ENCODE data around the gene GSE1.

GSE1 gene

DNA sequence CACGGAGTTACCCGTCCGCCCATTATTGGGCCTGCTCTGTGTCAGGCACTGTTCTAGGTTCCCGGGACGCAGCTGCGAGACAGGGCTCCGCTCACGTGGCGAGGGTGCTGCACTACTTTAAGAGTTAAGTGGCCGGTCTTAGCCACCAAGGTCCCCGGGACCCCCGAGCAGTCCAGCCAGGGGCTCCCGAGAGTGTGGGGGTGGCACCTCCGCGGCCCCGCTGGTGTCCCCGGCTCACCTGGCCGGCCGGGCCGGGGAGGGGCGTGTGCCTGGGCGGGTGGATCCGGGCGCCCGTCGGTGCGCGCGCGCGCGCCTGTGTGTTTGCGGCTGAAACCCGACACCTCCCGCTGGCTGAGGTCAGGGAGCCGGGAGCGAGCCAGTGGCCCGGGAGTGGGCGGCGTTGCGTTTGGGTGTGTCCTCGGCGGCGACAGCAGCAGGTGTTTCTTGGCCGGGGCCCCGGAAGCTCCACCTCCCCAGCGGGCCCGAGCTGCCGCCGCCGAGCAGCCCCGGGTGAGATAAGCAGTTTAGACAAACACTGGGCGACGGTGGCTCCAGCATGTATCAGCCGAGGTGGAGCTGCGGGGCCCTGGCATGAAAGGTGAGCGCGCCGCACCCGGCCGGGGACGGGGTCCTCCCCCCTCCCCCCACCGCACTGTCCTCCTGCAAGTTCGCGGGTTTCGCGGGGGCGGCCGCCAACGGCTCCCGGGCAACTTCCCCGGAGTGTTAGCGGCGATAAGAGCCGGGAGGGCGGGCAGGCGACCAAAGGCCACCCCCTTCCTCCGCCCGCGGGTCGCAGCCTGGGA is at the start of gene GSE1:
Gene GSE1 (plus strand): TSS at position 522 of the 803 bp plus-strand sequence. CDS start 70 bp downstream, at position 592.
- peak; percentile 60 for DNase-seq (ENCODE audit: low spot score)

DNA sequence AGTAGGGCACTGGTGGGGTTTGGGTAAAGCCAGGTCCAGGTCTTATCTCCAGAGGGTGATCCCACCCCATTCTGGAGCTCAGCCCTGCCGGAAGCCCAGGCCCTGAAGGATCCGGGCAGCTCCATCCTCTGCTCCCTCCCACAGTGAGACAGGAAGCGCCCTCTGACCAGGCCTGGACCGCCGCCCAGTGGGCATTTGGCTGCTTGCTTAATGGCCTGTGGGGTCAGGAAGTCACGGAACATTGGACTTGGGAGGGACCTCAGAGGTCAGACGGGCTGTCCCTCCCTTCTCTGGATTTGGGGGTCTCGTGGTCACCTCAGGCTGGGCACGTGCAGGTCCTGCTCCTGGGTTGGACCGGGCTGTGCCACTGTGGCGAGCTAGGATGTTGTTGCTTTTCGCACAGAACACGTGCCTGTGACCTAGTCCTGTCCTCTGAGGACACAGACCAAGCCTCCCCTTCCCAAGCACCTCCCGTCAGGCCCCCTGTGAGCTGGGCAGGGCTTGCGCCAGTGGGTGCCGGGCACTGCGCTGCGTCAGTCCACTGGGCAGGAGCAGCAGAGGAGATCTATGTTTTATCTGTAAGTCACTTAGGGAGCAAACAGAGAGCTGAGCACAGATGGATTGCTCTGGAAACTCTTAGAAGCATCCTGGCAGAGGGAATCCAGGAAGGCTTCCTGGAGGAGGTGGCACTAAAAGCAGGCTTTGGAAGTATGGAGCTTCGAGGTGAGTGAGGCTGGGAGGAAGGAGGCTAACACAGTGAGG is 49.4 kb upstream of the GSE1 start:
- DNase-seq (ENCODE audit: low spot score): no peak

DNA sequence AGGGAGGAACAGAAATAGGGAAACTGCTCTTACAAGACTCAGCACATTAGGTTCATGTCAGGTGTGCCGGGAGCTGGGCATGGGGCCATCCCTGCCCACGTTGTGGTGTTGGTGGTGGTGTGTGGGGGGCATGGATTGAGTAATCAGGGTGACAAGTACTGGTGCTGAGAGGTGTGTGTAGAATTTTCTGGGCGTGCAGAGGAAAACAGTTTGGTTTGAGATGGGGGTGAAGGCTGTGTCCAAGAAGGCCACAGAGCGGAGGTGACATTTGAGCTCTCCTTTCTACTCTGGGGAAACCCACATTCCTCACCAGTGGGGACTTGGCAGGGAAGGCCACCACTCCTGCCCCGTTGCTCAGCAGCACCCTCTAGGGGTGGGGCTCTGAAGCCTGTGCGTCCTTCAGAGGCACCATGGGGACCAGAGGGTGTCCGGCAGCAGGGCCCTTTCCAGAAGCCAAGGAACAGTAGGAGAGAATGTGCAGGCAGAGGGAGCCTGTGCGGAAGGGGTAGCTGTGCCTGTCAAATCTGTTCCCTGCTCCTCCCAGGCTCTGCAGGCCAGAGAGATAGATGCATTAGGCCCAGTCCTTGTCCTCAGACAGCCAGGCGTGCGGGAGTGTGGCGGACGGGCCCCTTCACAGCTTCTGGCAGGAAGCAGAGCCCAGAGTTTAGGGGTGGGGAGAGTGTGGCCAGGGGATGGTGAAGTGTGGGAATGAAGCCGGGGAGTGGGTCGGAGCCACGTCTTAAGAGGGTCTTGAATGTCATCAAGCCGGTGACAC is 48.7 kb upstream of the GSE1 start:
- DNase-seq (ENCODE audit: low spot score): no peak

DNA sequence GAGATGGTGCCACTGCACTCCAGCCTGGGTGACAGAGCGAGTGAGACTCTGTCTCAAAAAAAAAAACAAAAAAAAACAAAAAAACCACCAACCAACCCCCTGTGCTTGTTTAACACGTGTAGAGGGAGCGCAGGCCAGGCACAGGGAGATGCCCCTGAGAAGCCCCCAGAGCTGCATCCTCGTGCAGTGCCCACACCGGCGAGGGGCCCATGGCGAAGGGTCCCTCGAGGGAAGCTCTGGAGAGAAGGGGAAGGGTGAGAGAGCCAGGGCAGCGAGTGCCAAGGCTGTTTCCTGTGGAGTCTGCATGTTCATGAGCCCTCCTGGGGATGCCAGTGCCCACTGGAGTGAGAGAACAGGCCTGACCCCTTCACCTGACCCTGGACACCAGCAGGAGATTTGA is 47.8 kb upstream of the GSE1 start:
- DNase-seq (ENCODE audit: low spot score): no peak

DNA sequence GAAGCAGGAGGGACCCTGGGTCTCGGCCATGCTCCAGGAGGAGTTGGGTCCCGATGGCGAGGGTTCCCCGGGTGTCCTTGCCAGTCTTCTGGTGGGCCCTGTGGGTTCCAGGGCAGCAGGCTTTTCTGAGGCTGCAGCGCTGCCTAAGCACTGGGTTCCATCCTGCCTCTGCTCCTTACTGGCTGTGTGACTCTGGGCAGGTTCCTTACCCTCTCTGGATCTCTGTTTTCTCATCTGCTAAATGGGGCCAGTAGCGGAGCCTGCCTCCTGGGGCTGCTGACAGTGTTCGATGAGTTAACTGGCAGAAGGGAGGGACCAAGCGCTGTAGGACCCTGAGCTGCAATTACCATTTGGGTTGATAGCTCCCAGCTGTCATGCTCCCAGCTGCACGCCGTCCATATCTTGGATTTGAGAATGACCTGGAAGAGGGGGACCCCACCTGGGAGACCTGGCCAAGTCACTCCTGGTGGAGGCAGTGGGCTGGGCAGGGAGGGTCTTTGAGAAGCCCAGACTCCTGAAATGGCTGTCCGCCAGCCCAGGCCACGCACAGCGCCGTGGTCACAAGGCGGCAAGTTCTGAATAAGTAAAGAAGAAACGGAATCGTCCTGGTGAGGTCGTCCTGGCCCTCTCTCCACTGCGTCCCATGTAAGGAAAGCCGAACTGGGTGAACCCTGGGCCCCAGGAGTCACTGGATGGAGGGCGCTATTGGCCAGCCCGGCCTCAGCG is 47.2 kb upstream of the GSE1 start:
- no peak for DNase-seq (ENCODE audit: low spot score)

DNA sequence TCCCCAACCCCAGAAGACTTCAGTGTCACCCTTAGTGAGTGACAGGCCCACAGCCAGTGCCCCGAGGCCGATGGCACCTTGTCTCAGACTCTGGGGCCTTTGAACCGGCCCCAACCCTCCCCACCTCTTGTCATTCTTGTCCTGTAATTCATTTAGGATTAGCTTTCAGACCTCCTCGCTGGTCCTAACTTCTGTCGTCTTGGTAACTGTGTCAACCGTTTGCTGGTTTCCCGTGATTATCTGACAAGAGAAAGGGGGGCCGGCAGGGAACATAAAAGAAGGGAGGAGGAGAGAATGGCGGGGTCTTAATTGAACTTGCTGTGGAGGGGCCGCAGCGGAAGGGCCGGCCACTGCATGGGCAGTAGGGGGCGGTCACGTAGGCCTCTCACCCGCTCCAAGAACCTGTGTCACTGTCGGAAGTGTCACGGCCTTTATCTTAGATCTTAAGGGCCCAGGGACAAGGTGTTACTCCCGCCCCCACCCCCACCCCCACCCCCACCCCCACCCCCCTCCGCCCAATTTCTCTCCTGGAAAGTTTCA is 46.5 kb upstream of the GSE1 start:
- no peak for DNase-seq (ENCODE audit: low spot score)

DNA sequence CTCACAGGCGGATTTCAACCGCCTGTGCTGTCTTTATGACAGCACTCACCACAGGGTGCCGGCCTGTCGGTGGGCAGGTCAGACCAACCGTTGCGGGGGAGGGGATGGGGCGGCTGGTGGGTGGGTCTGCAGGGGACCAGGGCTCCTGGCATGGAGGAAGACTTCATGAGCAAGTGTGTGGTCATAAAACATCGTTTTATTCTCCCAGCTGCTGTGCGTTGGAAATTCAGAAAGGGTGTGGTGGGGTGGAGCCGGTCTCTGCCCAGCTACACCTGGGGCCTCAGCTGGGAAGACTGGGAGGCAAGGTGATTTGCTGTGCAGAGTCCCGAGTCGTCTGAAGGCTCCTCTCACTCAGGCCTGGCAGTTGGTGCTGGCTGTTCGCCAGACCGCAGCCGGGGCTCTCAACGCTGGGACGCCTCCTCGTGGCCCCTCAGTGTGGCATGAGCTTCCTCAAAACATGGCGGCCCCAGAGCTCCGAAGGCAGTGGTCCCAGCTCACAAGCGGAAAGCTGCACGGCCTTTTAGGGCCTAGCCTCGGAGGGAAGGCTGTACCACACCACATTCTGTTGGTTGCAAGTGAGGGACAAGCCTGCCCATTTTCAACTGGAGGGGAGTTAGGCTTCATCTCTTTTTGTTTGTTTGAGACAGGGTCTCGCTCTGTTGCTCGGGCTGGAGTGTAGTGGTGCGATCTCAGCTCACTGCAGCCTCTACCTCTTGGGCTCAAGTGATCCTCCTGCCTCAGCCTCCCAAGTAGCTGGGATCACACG is 45.8 kb upstream of the GSE1 start:
- DNase-seq (ENCODE audit: low spot score): no peak

DNA sequence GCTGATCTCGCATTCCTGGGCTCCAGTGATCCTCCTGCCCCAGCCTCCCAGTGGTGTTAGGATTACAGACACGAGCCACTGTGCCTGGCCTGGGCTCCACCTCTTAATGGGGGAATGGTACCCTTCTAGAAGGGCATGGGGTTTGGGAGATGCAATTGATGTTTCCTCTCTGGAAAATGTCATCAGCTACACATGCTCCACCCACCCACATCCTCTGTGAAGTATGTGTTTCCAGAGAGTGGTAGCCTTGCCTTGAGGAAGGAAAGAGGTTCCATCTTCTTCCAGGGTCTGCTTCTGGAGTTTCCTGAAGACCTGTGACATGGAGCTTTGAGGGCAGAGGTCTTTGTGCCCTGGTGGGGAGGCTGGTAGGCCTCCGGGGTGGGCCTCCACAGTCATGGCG is 45.2 kb upstream of the GSE1 start:
- DNase-seq (ENCODE audit: low spot score): no peak

DNA sequence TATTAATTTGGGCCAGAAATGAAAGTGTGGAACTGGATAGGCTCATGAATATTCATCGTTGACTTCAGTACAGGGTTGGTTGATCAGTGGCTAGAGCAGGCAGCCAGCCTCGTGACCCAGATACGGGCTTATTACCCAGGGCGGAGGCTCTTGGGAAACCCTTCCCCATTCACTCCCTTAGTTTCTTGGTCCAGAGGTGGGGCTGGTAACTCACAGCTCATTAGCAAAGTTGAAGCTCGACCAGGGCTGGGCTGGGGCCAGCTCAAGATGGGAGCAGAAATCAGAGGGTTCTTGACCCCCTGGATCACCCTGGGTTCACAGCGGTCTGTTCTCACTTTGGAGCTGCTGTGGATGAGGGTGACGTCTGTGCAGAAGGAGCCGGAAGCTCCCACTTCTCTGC is 44.6 kb upstream of the GSE1 start:
- DNase-seq (ENCODE audit: low spot score): no peak

DNA sequence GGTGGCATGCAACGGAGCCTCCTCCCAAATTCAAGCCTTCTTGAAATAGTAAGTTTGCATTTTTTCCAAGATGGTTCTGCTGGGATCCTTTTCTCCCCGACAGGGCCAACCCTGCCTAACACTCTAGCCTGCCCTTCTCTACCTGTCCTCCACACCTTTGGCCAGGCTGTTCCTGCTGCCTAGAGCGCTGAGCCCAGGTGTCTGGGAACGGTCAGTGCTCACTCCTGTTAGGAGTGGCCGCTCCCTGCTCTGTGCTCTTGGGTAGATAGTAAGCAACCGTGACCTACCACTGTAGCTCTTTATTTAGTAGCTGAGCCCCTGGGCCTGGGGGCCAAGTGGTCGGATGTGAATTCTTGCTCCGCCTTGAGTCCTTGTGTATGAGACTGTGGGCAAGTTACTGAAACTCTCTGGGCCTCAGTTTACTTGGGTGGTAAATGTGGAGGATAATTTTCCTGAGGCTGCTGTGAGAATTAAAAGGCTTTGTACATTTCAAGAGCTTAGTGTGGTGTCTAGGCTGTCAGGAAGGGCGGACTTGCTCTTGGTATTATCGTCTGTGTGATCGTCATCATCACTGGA is 44.0 kb upstream of the GSE1 start:
- DNase-seq (ENCODE audit: low spot score): no peak

DNA sequence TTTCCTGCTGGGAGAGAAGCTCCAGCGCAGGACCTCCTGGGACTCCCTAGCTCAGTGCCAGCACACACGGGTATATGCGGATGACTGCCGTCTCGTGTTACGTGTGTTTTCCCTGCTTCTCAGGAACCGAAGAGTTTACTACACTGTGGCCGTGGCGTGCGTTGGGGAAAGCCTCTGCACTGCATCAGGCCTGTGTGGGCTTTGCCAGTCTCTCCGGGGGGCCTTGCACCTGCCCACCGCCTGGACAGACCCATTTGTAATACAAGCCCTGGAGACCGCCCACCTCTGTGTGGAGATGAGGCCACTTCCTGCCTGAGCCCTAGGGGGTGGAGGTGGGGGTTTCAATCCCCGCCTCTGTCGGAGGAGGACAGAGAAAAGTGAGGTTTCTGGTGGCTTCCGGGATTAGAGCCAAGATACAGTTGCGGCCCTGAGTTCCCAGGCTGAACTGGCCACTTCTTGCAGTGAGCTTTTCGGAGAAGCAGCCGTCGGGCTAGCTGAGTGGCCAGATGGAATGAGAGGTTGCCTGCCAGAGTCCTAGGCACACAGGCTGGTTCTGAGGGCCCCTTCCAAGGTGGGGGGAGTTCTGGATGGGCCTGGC is 43.4 kb upstream of the GSE1 start:
- peak; percentile 31 for DNase-seq (ENCODE audit: low spot score)

DNA sequence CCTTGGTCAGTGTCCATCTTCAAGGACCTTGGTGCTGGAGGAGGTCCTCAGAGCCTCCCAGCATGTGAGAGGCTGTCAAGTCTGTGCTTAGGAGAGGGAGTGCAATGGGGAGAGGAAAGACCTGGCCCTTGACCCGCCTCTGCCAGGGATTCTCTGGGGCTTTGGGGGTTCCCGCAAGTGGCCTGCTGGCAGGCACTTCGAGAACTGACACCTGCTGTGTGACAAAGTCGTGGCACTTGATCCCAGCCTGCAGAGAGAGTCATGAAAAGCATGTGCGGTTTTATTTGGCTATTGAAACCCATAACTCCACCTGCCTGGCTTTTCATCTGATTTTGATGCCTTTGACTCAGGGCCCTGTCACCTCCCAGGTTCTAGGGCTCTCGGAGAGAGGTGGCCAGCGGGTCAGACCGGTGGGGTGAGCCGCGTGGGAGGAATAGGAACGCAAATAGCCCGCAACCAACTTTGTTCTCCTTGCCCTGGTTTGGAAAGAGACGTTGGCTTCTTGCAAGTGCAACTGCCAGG is 42.8 kb upstream of the GSE1 start:
- DNase-seq (ENCODE audit: low spot score): peak; percentile 26

DNA sequence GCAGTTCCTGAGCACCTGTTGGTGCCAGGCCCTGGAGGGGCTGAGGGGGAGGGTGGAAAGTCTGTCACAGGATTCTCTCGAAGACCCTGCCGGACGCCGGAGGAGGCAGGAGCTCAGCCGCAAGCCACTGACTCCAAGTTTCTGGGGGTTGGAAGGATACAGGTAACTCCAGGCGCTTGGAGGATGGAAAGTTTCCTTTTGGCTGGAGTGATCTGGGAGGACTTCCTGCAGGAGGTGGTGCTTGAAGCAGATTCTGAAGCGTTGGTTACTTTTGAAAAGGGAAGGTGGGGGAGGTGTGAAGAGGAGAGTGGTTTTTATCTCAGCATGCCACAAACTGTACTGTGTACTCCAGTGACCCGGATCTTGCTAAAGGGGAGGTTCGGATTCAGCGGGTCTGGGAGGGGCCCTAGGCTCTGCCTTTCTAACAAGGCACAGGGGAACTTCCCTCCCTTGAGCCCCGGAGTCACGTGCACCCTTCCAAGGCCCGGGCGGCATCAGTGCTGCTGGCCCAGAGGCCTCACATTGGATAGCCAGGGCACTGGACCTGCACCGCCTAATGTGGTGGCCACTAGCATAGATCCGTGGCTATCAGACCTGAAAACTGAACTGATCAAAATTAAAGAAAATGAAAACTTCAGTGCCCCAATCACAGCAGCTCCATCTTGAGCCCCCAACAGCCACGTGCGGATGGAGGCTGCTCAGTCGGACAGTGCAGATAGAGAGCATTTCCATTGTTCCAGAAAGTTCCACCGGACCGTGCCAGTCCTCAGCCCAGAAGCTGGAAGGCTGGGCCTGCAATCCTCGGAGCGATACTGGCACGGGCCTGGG is 42.2 kb upstream of the GSE1 start:
- peak; percentile 54 for DNase-seq (ENCODE audit: low spot score)

DNA sequence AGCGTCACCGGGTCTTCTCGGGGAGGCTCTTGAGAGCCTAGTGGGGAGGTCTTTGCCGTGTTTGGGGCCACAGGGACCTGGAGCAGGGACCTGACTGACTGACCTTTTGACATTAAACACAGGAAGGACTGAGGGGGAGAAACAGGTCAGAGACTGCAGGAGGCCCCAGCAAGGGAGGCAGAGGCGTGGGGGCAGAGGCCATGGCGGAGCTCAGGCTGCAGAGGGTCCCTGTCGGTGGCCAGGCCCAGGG is 41.6 kb upstream of the GSE1 start:
- no peak for DNase-seq (ENCODE audit: low spot score)

DNA sequence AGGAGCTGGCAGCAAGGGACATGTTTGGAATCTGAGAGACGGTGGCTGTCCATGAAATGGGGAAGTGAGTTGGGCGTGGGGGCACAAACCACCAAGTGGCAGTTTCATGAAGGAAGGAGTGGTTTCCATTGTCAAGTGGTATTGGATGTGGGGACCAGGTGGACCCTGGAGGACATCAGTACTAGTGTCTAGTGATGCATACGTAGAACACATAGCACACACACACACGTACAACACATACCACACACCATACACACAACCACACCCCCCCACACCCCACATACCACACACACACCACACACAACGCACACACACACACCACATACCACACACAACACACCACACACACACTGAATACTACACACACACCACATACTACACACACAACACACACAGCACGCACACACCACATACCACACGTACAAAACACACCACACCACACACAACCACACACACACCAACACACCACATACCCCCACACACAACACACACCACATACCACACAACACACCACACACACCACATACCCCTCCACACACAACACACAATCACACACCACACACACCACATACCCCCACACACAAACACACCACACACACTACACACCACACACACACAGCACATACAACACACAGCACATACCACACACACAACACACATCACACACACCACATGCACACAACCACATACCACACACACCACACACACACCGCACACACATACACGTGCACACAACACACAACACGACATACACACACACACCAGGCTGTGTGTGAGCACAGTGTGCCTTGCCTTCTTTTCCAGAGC is 41.1 kb upstream of the GSE1 start:
- no peak for DNase-seq (ENCODE audit: low spot score)

DNA sequence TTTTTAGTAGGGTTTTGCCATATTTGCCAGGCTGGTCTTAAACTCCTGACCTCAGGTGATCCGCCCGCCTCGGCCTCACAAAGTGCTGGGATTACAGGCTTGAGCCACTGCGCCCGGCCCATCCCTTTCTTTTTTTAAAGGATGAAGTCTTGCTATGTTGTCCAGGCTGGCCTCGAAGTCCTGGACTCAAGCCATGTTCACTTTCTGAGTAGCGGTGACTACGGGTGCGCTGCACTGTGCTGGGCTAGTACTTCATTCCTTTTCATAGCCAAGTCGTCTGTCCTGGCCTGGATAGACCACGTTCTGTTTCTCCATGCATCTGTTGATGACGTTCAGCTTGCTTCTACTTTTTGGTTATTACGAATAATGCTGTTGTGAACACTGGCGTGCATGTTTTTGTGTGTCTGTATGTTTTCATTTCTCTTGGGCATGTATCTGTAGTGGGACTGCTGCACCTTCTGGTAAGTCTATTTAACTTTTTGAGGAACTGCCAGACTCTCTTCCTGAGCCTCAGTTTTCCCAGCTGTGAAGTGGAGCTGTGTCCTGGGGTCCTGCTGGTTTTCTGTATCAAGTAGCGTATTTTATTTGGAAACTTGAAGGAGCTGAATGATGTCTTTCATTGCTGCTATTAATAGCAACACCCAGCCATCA is 40.0 kb upstream of the GSE1 start:
- DNase-seq (ENCODE audit: low spot score): no peak

DNA sequence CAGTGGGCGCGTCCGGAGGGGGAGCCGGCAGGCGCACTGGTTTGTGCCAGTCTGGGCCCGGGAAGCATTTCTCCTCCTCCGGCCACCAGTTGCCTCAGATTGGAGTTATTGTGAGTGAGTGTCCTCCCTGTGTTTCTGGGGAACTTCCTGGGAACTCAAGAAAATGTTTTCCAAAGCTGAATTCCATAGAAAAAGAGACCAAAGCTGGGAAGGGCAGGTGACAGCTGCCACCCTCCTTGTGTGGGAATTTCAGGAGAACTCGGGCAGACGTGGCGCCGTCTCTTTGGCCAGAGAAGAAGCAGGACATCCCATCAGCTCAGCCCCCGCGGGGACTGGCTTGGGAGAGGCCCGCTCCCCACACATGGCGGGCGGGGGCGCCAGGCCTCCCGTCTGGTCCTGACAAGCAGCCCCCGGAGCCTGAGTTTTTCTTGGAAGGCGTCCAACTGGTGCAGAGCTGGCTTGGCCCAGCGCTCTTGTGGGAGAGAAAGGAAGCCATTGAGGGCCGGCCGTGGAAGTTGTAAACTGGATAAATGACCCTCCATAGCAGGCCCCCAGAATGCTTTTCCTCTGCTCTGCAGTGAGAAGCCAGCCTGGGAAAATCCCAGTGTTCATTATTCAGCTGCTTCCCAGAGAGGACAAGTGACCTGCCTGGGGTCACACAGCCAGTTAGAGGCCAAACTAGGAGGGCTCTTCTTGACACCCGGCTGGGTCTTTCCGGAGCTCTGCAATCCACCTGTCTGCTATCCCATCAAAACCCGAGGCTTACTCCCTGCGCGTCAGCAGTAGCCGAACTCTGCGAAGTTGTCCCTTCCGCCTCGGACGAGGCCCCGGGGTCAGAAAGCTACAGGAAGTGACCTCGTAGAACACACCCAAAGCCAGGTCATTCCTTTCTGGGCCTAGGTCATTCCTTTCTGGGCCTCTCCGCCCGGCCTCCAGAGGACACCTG is 39.2 kb upstream of the GSE1 start:
- DNase-seq (ENCODE audit: low spot score): no peak

All from CD4-positive, alpha-beta T cell treated with Interleukin-2 at 100 ng/mL for 4 hours (primary cell).